IMR-90 (cell line): ENCODE results near the gene ELOVL2. TPM values are rescaled to one million over a fixed set of nuclear protein-coding genes. Genes with fewer than 3 reads are reported as not detected.
A peak's percentile ranks its signal among the peaks of the same experiment; 100 is the strongest.

Experiments used
- ATAC-seq: fragments of 200-7000 bp; cut with Tn5 transposase; 2 replicates; pipeline ENCODE4 v1.9.1; 2020; ENCODE audit warnings: low read depth, mild to moderate bottlenecking, moderate library complexity
- BruUV-seq: library from RNA; stranded (reverse); fragments of 400-500 nt; replicated peaks from 2 replicates; lab custom pipeline; 2021; lab: Mats Ljungman, UMichigan
- CTCF ChIA-PET: fragments of 300-600 bp; formaldehyde crosslinking; extraction: SDS; loops from one replicate; lab custom pipeline; 2021; ENCODE audit warnings: antibody characterized with exemption; lab: Yijun Ruan, JAX
- POLR2A ChIA-PET: fragments of 300-600 bp; sonication (Branson Sonifier 250); formaldehyde crosslinking; loops from one replicate; lab custom pipeline; 2022; ENCODE audit warnings: antibody characterized with exemption; ENCODE audit not compliant: unreplicated experiment; lab: Charles Lee
- DNase-seq: peaks from one replicate; pipeline ENCODE4 v3.0.0; 2013
- H2AFZ ChIP-seq: replicated peaks from 2 replicates; pipeline ENCODE3; 2013; ENCODE audit warnings: low read length, mild to moderate bottlenecking; ENCODE audit not compliant: poor library complexity
- H2AK5ac ChIP-seq: 2 replicates; pipeline ENCODE4 v1.6.1; 2013; ENCODE audit warnings: low read depth, low read length, inconsistent platforms
- H2AK9ac ChIP-seq: replicated peaks from 2 replicates; pipeline ENCODE3; 2013; ENCODE audit warnings: mild to moderate bottlenecking, low read depth, low read length, moderate library complexity; ENCODE audit not compliant: poor library complexity
- H2BK120ac ChIP-seq: 2 replicates; pipeline ENCODE4 v1.6.1; 2013; ENCODE audit warnings: low read depth, low read length, inconsistent platforms
- H2BK15ac ChIP-seq: 3 replicates; pipeline ENCODE4 v1.6.1; 2013; ENCODE audit warnings: low read depth, low read length, inconsistent platforms
- H2BK20ac ChIP-seq: 2 replicates; pipeline ENCODE4 v1.6.1; 2013; ENCODE audit warnings: low read depth, mild to moderate bottlenecking, inconsistent platforms, low read length, moderate library complexity
- H2BK5ac ChIP-seq: 2 replicates; pipeline ENCODE4 v1.6.1; 2013; ENCODE audit warnings: mild to moderate bottlenecking, low read depth, low read length, inconsistent platforms; ENCODE audit not compliant: poor library complexity, severe bottlenecking
- H3K14ac ChIP-seq: replicated peaks from 2 replicates; pipeline ENCODE4 v1.6.1; 2013; ENCODE audit warnings: low read depth, low read length, inconsistent platforms
- H3K18ac ChIP-seq: 2 replicates; pipeline ENCODE4 v1.6.1; 2013; ENCODE audit warnings: low read depth, low read length, control low read depth
- H3K23ac ChIP-seq: 2 replicates; pipeline ENCODE4 v1.6.1; 2013; ENCODE audit warnings: low read depth, low read length, inconsistent platforms
- H3K27ac ChIP-seq: 2 replicates; pipeline ENCODE4 v1.5.1; 2013; ENCODE audit warnings: mild to moderate bottlenecking, control low read depth, low read length; ENCODE audit not compliant: insufficient read depth
- H3K27me3 ChIP-seq: 2 replicates; pipeline ENCODE4 v1.6.1; 2013; ENCODE audit warnings: low read length; ENCODE audit not compliant: control insufficient read depth, insufficient read depth
- H3K36me3 ChIP-seq: 2 replicates; pipeline ENCODE4 v1.6.1; 2013; ENCODE audit warnings: low read length, mixed read lengths; ENCODE audit not compliant: control insufficient read depth, insufficient read depth
- H3K4ac ChIP-seq: 2 replicates; pipeline ENCODE4 v1.6.1; 2013; ENCODE audit warnings: low read depth, low read length, inconsistent platforms
- H3K4me1 ChIP-seq: 2 replicates; pipeline ENCODE4 v1.6.1; 2013; ENCODE audit warnings: low read length, mixed read lengths; ENCODE audit not compliant: control insufficient read depth, insufficient read depth
- H3K4me2 ChIP-seq: 2 replicates; pipeline ENCODE4 v1.6.1; 2013; ENCODE audit warnings: low read depth, mild to moderate bottlenecking, control low read depth, low read length, moderate library complexity
- H3K4me3 ChIP-seq: 2 replicates; pipeline ENCODE4 v1.5.1; 2013; ENCODE audit warnings: low read depth, mild to moderate bottlenecking, control low read depth, low read length, moderate library complexity; ENCODE audit not compliant: insufficient read depth
- H3K56ac ChIP-seq: 2 replicates; pipeline ENCODE4 v1.6.1; 2013; ENCODE audit warnings: low read length, inconsistent platforms; ENCODE audit not compliant: insufficient read depth; ENCODE audit errors: extremely low read depth
- H3K79me1 ChIP-seq, 2 experiments: 2 replicates each; pipeline ENCODE4 v1.6.1; 2013; ENCODE audit warnings: low read length in 2 of 2, inconsistent platforms in 1 of 2, low read depth in 1 of 2
- H3K9ac ChIP-seq: 2 replicates; pipeline ENCODE4 v1.6.1; 2013; ENCODE audit warnings: low read depth, low read length, control low read depth
- H3K9me1 ChIP-seq: 2 replicates; pipeline ENCODE4 v1.6.1; 2013; ENCODE audit warnings: low read length, inconsistent platforms; ENCODE audit not compliant: insufficient read depth
- H3K9me3 ChIP-seq: 2 replicates; pipeline ENCODE4 v1.6.1; 2013; ENCODE audit warnings: low read length; ENCODE audit not compliant: control insufficient read depth, insufficient read depth
- H4K20me1 ChIP-seq: 2 replicates; pipeline ENCODE4 v1.6.1; 2013; ENCODE audit warnings: low read length, inconsistent platforms; ENCODE audit not compliant: insufficient read depth
- H4K5ac ChIP-seq: 2 replicates; pipeline ENCODE4 v1.6.1; 2013; ENCODE audit warnings: mild to moderate bottlenecking, low read depth, low read length, control low read depth
- H4K8ac ChIP-seq, 2 experiments: 2 replicates each; pipeline ENCODE4 v1.6.1; 2013; ENCODE audit warnings: low read depth in 2 of 2, low read length in 2 of 2, control low read depth in 1 of 2, inconsistent platforms in 1 of 2
- H4K91ac ChIP-seq: 2 replicates; pipeline ENCODE4 v1.6.1; 2013; ENCODE audit warnings: low read depth, low read length, inconsistent platforms; ENCODE audit not compliant: insufficient read depth
- BHLHE40 ChIP-seq: fragments of 150-350 bp; IDR thresholded peaks from 2 replicates; pipeline ENCODE4 v1.6.1; 2016; ENCODE audit warnings: mild to moderate bottlenecking, low read depth, low read length
- CEBPB ChIP-seq: IDR thresholded peaks from 2 replicates; pipeline ENCODE4 v1.6.1; 2012; ENCODE audit warnings: low read depth, low read length, improper control_type of control experiment
- CHD1 ChIP-seq: IDR thresholded peaks from 2 replicates; pipeline ENCODE4 v1.6.1; 2012; ENCODE audit warnings: low read depth, low read length, improper control_type of control experiment
- CTCF ChIP-seq: conservative IDR thresholded peaks from 2 replicates; pipeline ENCODE4 v1.5.1; 2012; ENCODE audit warnings: mild to moderate bottlenecking, low read depth, low read length, improper control_type of control experiment
- ELK1 ChIP-seq: fragments of 150-350 bp; IDR thresholded peaks from 2 replicates; pipeline ENCODE4 v1.6.1; 2016; ENCODE audit warnings: low read depth, mild to moderate bottlenecking, low read length, moderate library complexity, borderline replicate concordance
- MAFK ChIP-seq: IDR thresholded peaks from 2 replicates; pipeline ENCODE4 v1.6.1; 2012; ENCODE audit warnings: low read depth, low read length, improper control_type of control experiment
- MAZ ChIP-seq: IDR thresholded peaks from 2 replicates; pipeline ENCODE4 v1.6.1; 2012; ENCODE audit warnings: low read depth, mild to moderate bottlenecking, low read length, improper control_type of control experiment, moderate library complexity, borderline replicate concordance
- NFE2L2 ChIP-seq: fragments of 150-350 bp; IDR thresholded peaks from 2 replicates; pipeline ENCODE4 v1.6.1; 2016; ENCODE audit warnings: low read depth, mild to moderate bottlenecking, low read length
- POLR2A ChIP-seq: IDR thresholded peaks from 2 replicates; pipeline ENCODE4 v1.6.1; 2012; ENCODE audit warnings: mild to moderate bottlenecking, low read depth, low read length
- RAD21 ChIP-seq: IDR thresholded peaks from 2 replicates; pipeline ENCODE4 v1.6.1; 2012; ENCODE audit warnings: low read length, improper control_type of control experiment
- RFX5 ChIP-seq: IDR thresholded peaks from 2 replicates; pipeline ENCODE4 v1.8.0; 2012; ENCODE audit warnings: low read depth, mild to moderate bottlenecking, low read length, moderate library complexity
- SMC3 ChIP-seq: fragments of 150-350 bp; IDR thresholded peaks from 2 replicates; pipeline ENCODE4 v1.6.1; 2016; ENCODE audit warnings: low read depth, mild to moderate bottlenecking, antibody characterized with exemption, low read length, moderate library complexity
- USF2 ChIP-seq: fragments of 150-350 bp; IDR thresholded peaks from 2 replicates; pipeline ENCODE4 v1.6.1; 2017; ENCODE audit warnings: mild to moderate bottlenecking, antibody characterized with exemption, low read length, low read depth
- WGBS, 2 experiments: methylation state at CpG; one replicate each; pipeline versions ENCODE4 v1.1.5 to v1.1.7; 2013; ENCODE audit warnings: missing lambda C conversion rate in 2 of 2; ENCODE audit not compliant: insufficient read length in 1 of 2; ENCODE audit errors: extremely low coverage in 2 of 2; 5-methylcytosine and 5-hydroxymethylcytosine counted together
- dilution Hi-C: fragments of 300-500 bp; cut with HindIII; formaldehyde crosslinking; loops from one replicate; pipeline ENCODE4 v1.14.3; 2018; ENCODE audit warnings: low sequenced_read_pairs; ENCODE audit not compliant: unreplicated experiment
- in situ Hi-C: fragments of 300-500 bp; cut with MboI; formaldehyde crosslinking; loops from 3 replicates; pipeline ENCODE4 v1.14.3; 2019; ENCODE audit warnings: low sequenced_read_pairs, inconsistent platforms, mixed read lengths
- intact Hi-C: fragments of 100-400 bp; cut with micrococcal nuclease; formaldehyde crosslinking; loops from 2 replicates; pipeline ENCODE4 v1.10.0; 2022
- polyA plus RNA-seq, 3 experiments: library from polyadenylated mRNA; depleted of rRNA; stranded (reverse); fragments of >200 nt; gene quantifications; 2 replicates each; pipeline ENCODE4 v1.2.3, GENCODE V29; 2012; ENCODE audit warnings: low replicate concordance in 1 of 3
- total RNA-seq: library from RNA; depleted of rRNA; stranded (reverse); fragments of >200 nt; gene quantifications from 2 replicates; pipeline ENCODE4 v1.2.3, GENCODE V29; 2012

Gene ELOVL2
- total and polyA plus RNA-seq, 2 of the 4 experiments (the other 2 are of a cell fraction) = 6.3 to 7.9 TPM

- CTCF ChIA-PET = interaction anchor here (0.6 kb wide), 1 partner anchor 21 kb away, joined by 3 read pairs; no protein-coding TSS in a partner anchor
- H3K36me3 ChIP-seq = no peaks in the 10 kb centered on the region
- no peaks in the 10 kb centered on the region for H3K27me3 ChIP-seq
- dilution Hi-C loops = no loop called here
- H3K4ac ChIP-seq = no peak overlapping the region
- 38% methylated on average over 13 of the region's 23 CpGs; no CpG with 5 or more reads in 1 of the 2 experiments for WGBS, 2 experiments
- H2AK5ac ChIP-seq = no peak overlapping the region
- H2AFZ ChIP-seq = peak overlapping the region; percentile 91
- H3K27ac ChIP-seq = no peak overlapping the region
- peak overlapping the region; percentile 93 for H3K4me2 ChIP-seq
- H2BK120ac ChIP-seq = peak overlapping the region; percentile 59; the same call in 1 of the 2 replicates
- no peak overlapping the region for H4K91ac ChIP-seq
- H3K4me3 ChIP-seq = peak overlapping the region; percentile 74
- 0 out of 4 replicates have a peak, but pooled peaks cover 0 to 6% of the 10 kb centered on the region in 2 experiments for H3K79me1 ChIP-seq
- H3K9me1 ChIP-seq = no peaks in the 10 kb centered on the region
- no peak overlapping the region for H2BK20ac ChIP-seq
- no peak overlapping the region for H3K14ac ChIP-seq
- TF ChIP-seq ELK1 = no peak
- no peak for TF ChIP-seq BHLHE40
- no peak for TF ChIP-seq SMC3
- no peak for TF ChIP-seq CHD1
- TF ChIP-seq NFE2L2 = no peak
- TF ChIP-seq RFX5 = no peak
- no peak for TF ChIP-seq CEBPB
- TF ChIP-seq POLR2A = no peak
- TF ChIP-seq MAZ = no peak
- TF ChIP-seq USF2 = no peak
- TF ChIP-seq RAD21 = no peak
- TF ChIP-seq CTCF = no peak
- TF ChIP-seq MAFK = no peak
- H4K5ac ChIP-seq = no peak overlapping the region
- H3K9ac ChIP-seq = no peak overlapping the region
- H3K18ac ChIP-seq = peak overlapping the region; percentile 52; the same call in 1 of the 2 replicates
- H3K9me3 ChIP-seq = peaks cover 2% of the 10 kb centered on the region; the same call in 1 of the 2 replicates
- POLR2A ChIA-PET = no interaction called here
- intact Hi-C loops = loop anchor here (5.0 kb wide), 1 partner anchor 37 kb away; no protein-coding TSS in a partner anchor
- no peak overlapping the region for H4K8ac ChIP-seq
- no peak overlapping the region for H2AK9ac ChIP-seq
- no TSS peak for BruUV-seq
- no peak overlapping the region for H2BK5ac ChIP-seq
- peaks cover 3% of the 10 kb centered on the region for H3K4me1 ChIP-seq
- no peak overlapping the region for H2BK15ac ChIP-seq
- no peak overlapping the region for H3K23ac ChIP-seq
- in situ Hi-C loops = no loop called here
- no peaks in the 10 kb centered on the region for H4K20me1 ChIP-seq
- DNase-seq (no peak), ATAC-seq (no peak)
- H3K56ac ChIP-seq = no peak overlapping the region
These were observed 635 bp upstream of the ELOVL2 start for GRCh38 chr6:11044712-11045167.
